ENCODE results near the gene MYO1B. TPM values are rescaled to one million over a fixed set of nuclear protein-coding genes. Genes with fewer than 3 reads are reported as not detected.

The MYO1B gene
- total RNA-seq, 1 donor from 2014 or later: 157 TPM

DNA sequence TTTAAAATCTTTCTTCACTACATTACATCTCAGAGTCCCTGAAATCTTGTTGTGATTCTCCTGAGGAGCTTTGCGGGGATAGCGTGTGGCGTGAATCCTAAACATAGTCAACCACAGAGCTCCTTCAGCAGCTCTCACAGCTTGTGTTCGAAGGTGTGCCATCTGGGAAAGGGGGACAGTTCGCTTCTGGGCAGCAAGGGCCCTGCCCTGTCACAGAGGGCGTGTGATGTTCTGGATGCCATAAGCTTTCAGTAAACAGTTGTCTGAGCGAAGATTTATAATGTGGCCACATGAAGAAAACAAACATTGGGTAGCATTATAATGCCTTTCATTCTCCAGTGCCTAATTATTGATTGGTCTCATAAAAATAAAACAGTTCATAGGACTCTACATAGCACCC lies 172.5 kb downstream of the MYO1B start:
- peak overlapping the region; percentile 56 for H3K27ac Mint-ChIP-seq
- no peak overlapping the region for H3K4me3 Mint-ChIP-seq (ENCODE audit: low read depth)
- no peaks in the 10 kb centered on the region for H3K27me3 Mint-ChIP-seq
- no peak for DNase-seq (ENCODE audit: low spot score, unreplicated experiment)
- no peaks in the 10 kb centered on the region for H3K9me3 Mint-ChIP-seq (ENCODE audit: low read depth)
- peaks cover 42% of the 10 kb centered on the region for H3K36me3 Mint-ChIP-seq (ENCODE audit: insufficient read depth)
- peaks cover 13% of the 10 kb centered on the region for H3K4me1 Mint-ChIP-seq (ENCODE audit: low read depth)
- no peak for TF ChIP-seq CTCF (IDR thresholded peaks at IDR 0.05; ENCODE audit: unreplicated experiment)

DNA sequence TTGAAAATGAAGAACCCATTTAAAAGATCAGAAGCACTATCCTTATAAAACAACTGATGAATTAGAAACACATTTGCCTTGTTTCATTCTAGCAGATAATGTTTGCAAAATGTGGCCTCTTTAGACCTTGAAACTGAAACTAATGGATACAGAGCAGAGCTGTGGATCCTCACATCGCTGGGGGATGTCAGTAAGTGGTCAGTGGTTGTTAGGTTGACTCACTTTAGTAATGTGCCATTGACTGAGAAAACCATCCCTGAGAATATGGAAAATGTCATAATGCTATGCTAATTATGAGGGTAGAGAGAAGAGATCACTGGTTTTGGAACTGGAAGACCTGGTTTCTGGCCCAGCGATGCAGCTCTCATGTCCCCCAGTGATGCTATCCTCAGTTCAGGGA lies 176.7 kb downstream of the MYO1B start:
- Mint-ChIP-seq H3K27ac (peak overlapping the region; percentile 29), H3K36me3 (ENCODE audit: insufficient read depth) (peaks cover 30% of the 10 kb centered on the region), H3K4me3 (ENCODE audit: low read depth) (no peak overlapping the region), H3K4me1 (ENCODE audit: low read depth) (peaks cover 6% of the 10 kb centered on the region), H3K9me3 (ENCODE audit: low read depth) (no peaks in the 10 kb centered on the region), H3K27me3 (no peaks in the 10 kb centered on the region)
- TF ChIP-seq CTCF (IDR thresholded peaks at IDR 0.05; ENCODE audit: unreplicated experiment): no peak
- DNase-seq (ENCODE audit: low spot score, unreplicated experiment): no peak

- H3K9me3 Mint-ChIP-seq (ENCODE audit: low read depth): no peaks in the 10 kb centered on the region
- peaks cover 13% of the 10 kb centered on the region for H3K36me3 Mint-ChIP-seq (ENCODE audit: insufficient read depth)
- no peak overlapping the region for H3K27ac Mint-ChIP-seq
- TF ChIP-seq CTCF (IDR thresholded peaks at IDR 0.05; ENCODE audit: unreplicated experiment): no peak
- no peaks in the 10 kb centered on the region for H3K27me3 Mint-ChIP-seq
- H3K4me1 Mint-ChIP-seq (ENCODE audit: low read depth): no peaks in the 10 kb centered on the region
- DNase-seq (ENCODE audit: low spot score, unreplicated experiment): no peak
- no peak overlapping the region for H3K4me3 Mint-ChIP-seq (ENCODE audit: low read depth)
Measured at GRCh38 chr2:191427031-191427430, 181.8 kb downstream of the MYO1B start.

DNA sequence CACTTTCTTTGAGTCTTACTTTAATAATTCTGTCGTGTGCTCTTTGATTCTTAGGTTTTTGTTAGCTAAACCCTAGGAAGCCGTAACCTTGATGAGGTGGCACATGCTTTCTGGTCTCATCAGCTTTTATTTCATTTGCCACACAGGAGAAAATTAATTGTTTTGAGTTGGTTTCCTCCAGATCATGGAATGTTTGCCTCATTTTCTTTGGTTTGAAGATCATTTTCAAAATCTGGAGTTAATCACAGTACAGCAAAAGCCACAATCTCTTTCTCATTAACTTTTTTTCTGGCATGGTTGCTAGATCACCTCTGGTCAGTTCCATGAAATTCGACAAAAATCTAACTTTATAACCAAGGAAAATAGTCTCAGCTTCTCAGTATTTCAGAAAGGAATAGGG lies 182.9 kb downstream of the MYO1B start:
- DNase-seq (ENCODE audit: low spot score, unreplicated experiment): no peak
- Mint-ChIP-seq H3K4me1 (ENCODE audit: low read depth) (no peaks in the 10 kb centered on the region), H3K27ac (no peak overlapping the region), H3K27me3 (no peaks in the 10 kb centered on the region), H3K9me3 (ENCODE audit: low read depth) (no peaks in the 10 kb centered on the region), H3K36me3 (ENCODE audit: insufficient read depth) (peaks cover 11% of the 10 kb centered on the region), H3K4me3 (ENCODE audit: low read depth) (no peak overlapping the region)
- no peak for TF ChIP-seq CTCF (IDR thresholded peaks at IDR 0.05; ENCODE audit: unreplicated experiment)

- TF ChIP-seq CTCF (IDR thresholded peaks at IDR 0.05; ENCODE audit: unreplicated experiment): no peak
- Mint-ChIP-seq H3K27ac (no peak overlapping the region), H3K4me1 (ENCODE audit: low read depth) (no peaks in the 10 kb centered on the region), H3K4me3 (ENCODE audit: low read depth) (no peak overlapping the region), H3K9me3 (ENCODE audit: low read depth) (peaks cover 4% of the 10 kb centered on the region), H3K36me3 (ENCODE audit: insufficient read depth) (peaks cover 5% of the 10 kb centered on the region), H3K27me3 (no peaks in the 10 kb centered on the region)
- DNase-seq (ENCODE audit: low spot score, unreplicated experiment): no peak
Measured at GRCh38 chr2:191430476-191430875, 185.3 kb downstream of the MYO1B start.

Data from progenitor cell of endocrine pancreas (in vitro differentiated cells).